GM10847 (cell line): ENCODE results near the gene TIGD7.

Source experiments
- POLR2A ChIP-seq: IDR thresholded peaks from 2 replicates; pipeline ENCODE4 v1.6.1; 2011; ENCODE audit not compliant: insufficient read length; ENCODE audit errors: extremely low read depth

TIGD7 gene

DNA sequence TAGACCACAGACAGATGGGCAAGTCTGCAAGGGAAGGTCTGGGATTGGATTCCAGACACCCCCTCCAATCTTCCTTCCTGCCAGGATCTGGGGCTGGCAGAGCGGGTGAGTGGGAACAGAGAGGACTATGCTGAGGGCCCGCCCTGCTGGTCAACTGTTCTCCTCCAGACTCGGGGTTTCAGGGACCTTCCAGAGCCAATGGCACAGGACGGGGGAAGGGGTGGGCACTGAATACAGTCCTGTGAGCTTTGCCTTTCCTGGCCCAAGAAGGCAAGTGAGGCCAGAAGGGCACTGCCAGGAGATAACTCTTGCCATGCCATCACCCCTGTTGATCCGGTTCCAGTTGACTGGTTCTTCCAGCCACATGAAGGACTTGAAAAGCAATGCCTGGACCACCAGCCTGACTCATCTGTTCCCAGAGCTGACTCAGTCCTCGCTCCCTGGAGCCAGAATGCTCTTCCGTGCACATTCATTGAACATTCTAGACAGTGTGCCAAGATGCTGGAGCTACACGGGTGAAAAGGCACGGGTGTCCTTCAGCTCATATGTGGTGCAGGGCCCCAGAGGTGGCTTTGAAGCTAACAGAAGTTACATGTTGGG lies 48.3 kb downstream of the TIGD7 start:
- TF ChIP-seq POLR2A, result no peak

- no peak for TF ChIP-seq POLR2A
Measured at GRCh38 chr16:3256146-3256865, 48.9 kb downstream of the TIGD7 start, which contains the start of gene MEFV. Gene MEFV, minus strand, starts transcription at chr16:3256633. Its CDS starts 46 bp downstream, at chr16:3256587.

DNA sequence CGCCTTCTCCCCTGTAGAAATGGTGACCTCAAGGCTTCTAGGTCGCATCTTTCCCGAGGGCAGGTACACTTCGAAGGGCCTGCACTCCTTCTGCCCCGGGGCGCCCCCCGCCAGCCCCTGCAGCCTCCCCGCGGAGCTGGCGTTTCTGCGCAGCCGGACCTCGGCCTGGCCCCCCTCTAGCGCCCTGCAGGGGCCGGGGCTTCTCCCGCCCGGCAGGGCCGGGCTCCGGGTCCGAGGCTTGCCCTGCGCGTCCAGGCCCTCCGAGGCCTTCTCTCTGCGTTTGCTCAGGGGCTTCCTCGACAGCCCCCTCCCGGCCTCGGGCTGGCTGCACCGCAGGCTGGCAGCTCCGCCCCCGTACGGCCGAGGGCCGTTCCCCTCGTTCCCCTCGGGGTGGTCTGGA lies 50.9 kb downstream of the TIGD7 start:
- no peak for TF ChIP-seq POLR2A

DNA sequence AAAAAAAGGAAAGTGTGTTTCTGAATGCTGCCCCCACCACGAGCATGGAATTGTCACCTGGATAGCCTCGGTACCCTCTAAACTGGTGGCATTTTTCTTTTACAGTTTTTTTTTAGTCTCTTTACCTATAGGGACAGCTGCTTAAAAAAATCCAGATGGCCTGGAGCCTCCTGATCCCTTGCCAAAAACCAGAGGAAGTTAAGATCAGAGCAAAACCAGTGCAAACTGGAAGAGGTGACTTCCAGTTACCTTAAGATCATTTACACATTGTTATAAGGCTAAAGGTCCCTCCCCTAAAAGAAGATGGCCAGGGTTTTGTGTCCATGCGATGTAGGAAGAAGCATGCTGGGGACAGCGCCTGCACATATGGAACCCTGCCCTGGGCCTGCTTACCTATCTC lies 52.3 kb downstream of the TIGD7 start:
- no peak for TF ChIP-seq POLR2A

GRCh38 chr16:3249451-3249850 lies 55.8 kb downstream of the TIGD7 start:
- TF ChIP-seq POLR2A, result no peak

- no peak for TF ChIP-seq POLR2A
Measured at GRCh38 chr16:3249020-3249419, 56.2 kb downstream of the TIGD7 start.
